ENCODE data around the gene NKX2-4. TPM values are rescaled to one million over a fixed set of nuclear protein-coding genes. Genes with fewer than 3 reads are reported as not detected.

The NKX2-4 gene
- total and polyA plus RNA-seq, 12 donors = not detected

- intact Hi-C loops (cut with DNase I) = no loop called here
- TF ChIP-seq, protein P1, sequence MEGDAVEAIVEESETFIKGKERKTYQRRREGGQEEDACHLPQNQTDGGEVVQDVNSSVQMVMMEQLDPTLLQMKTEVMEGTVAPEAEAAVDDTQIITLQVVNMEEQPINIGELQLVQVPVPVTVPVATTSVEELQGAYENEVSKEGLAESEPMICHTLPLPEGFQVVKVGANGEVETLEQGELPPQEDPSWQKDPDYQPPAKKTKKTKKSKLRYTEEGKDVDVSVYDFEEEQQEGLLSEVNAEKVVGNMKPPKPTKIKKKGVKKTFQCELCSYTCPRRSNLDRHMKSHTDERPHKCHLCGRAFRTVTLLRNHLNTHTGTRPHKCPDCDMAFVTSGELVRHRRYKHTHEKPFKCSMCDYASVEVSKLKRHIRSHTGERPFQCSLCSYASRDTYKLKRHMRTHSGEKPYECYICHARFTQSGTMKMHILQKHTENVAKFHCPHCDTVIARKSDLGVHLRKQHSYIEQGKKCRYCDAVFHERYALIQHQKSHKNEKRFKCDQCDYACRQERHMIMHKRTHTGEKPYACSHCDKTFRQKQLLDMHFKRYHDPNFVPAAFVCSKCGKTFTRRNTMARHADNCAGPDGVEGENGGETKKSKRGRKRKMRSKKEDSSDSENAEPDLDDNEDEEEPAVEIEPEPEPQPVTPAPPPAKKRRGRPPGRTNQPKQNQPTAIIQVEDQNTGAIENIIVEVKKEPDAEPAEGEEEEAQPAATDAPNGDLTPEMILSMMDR (IDR thresholded peaks at IDR 0.05) = no peak
- peaks cover 0 to 98% (median 27%) of the 10 kb centered on the region in 9 donors for H3K36me3 ChIP-seq
Measured at GRCh38 chr20:21384308-21384892, 12.9 kb downstream of the NKX2-4 start.

DNA sequence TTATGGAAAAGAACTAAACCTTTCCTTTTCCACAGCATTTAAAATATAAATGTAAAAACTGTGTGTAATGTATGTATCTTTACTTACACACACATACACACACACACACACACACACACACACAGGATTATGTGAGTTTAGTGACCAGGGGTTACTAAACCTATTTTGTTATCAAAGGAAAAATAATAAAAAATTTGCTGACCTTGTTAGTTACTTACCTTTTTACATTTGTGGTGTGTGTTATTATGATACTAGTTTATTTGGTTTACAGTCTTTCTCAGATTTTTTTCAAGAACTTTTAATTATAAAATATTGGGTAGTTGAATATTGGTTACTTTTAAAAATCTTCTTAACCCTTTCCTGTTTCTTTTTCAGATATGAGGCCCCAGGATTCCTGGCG lies 15.7 kb downstream of the NKX2-4 start:
- no peaks in the 10 kb centered on the region for H3K27me3 ChIP-seq
- H3K36me3 ChIP-seq = peaks cover 0 to 91% (median 22%) of the 10 kb centered on the region in 9 donors
- DNase-seq (no peak), ATAC-seq (no peak)
- no peak overlapping the region for H3K27ac ChIP-seq
- H3K4me3 ChIP-seq = no peak overlapping the region
- no peaks in the 10 kb centered on the region for H3K9me3 ChIP-seq
- H3K4me1 ChIP-seq = peaks cover 0 to 8% (median 0%) of the 10 kb centered on the region in 9 donors
- intact Hi-C loops (cut with DNase I) = no loop called here
- 93 to 100% methylated on average over 1 of the region's 1 CpG for WGBS, 2 donors
- TF ChIP-seq, protein P1 (IDR thresholded peaks at IDR 0.05) = no peak

More at GRCh38 chr20:21384308-21384892, 12.9 kb downstream of the NKX2-4 start:
- peaks cover 0 to 4% (median 0%) of the 10 kb centered on the region in 7 donors for H3K27me3 ChIP-seq
- DNase-seq (no peak), ATAC-seq (no peak)
- WGBS, 2 donors = 97% methylated on average over 5 of the region's 5 CpGs
- H3K4me3 ChIP-seq = no peak overlapping the region
- peaks cover 0 to under 1% (median 0%) of the 10 kb centered on the region in 9 donors for H3K4me1 ChIP-seq
- H3K9me3 ChIP-seq = no peaks in the 10 kb centered on the region
- no peak overlapping the region for H3K27ac ChIP-seq

DNA sequence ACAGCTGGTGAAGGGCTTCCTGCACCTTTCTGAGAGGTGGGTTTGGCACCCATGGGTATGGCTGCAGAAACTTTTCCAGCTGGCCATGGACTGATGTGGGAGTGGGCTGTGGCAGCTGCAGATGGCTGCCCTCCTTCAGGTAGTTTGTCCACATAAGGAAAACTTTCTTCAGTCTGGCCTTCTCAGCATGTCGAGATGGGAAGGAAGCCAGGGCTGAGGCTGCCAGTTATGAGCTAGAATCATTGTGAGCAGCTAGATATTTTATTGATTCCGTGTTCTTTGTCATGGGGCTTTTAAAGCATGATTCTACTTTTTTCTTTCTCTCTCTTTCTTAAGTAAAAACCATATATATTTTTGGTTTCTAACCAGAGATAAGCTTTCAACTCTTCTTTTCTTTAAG lies 16.6 kb downstream of the NKX2-4 start:
- peaks cover 0 to 91% (median 22%) of the 10 kb centered on the region in 9 donors for H3K36me3 ChIP-seq
- H3K9me3 ChIP-seq = no peaks in the 10 kb centered on the region
- DNase-seq (no peak), ATAC-seq (no peak)
- 83 to 87% methylated on average over 2 of the region's 2 CpGs for whole genome bisulfite sequencing, 2 donors
- H3K27me3 ChIP-seq = no peaks in the 10 kb centered on the region
- peaks cover 0 to 8% (median 0%) of the 10 kb centered on the region in 9 donors for H3K4me1 ChIP-seq
- H3K27ac ChIP-seq = no peak overlapping the region
- intact Hi-C loops (cut with DNase I) = no loop called here
- H3K4me3 ChIP-seq = no peak overlapping the region
- TF ChIP-seq, protein P1 (IDR thresholded peaks at IDR 0.05) = no peak

DNA sequence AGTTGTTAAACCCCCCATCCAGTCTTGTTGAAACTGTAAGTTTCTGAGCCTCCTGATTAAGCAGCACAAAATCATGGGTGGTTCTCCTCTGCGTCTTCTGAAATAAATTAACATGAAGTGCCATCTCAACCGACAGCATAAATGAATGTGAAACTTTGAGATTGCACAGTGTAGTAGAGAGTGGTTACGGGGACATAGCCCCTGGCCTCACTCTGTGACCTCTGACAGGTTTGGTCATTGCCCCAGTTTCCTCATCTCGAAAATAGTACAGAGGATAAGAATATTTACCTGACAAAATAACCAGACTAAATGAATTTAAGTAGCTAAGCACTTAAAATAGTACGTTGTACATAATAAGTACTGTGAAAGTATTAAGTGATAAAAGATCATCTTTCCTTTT lies 19.1 kb downstream of the NKX2-4 start:
- WGBS, 2 donors = 88 to 90% methylated on average over 5 of the region's 5 CpGs
- no peaks in the 10 kb centered on the region for H3K27me3 ChIP-seq
- H3K27ac ChIP-seq = no peak overlapping the region
- no peak for DNase-seq
- H3K4me3 ChIP-seq = no peak overlapping the region
- no peak for ATAC-seq
- TF ChIP-seq, protein P1 (IDR thresholded peaks at IDR 0.05) = no peak
- H3K9me3 ChIP-seq = no peaks in the 10 kb centered on the region
- peaks cover 0 to 12% (median 0%) of the 10 kb centered on the region in 9 donors for H3K4me1 ChIP-seq
- H3K36me3 ChIP-seq = peaks cover 0 to 73% (median 14%) of the 10 kb centered on the region in 9 donors
- intact Hi-C loops (cut with DNase I) = loop anchor here in 3 of 10 donors (10.0 kb wide), 4 partner anchors 57 to 243 kb away; partner anchors contain the start of gene XRN2 (in 1 of the 3)

All from heart right ventricle (tissue), 16 donors.